Neural crest cell (in vitro differentiated cells): ENCODE measurements around the gene UMODL1. TPM values are rescaled to one million over a fixed set of nuclear protein-coding genes. Genes with fewer than 3 reads are reported as not detected.

Experiments
- DNase-seq: peaks from one replicate; pipeline ENCODE4 v3.0.0; 2021; ENCODE audit warnings: low read depth, mixed read lengths, low spot score
- H3K27ac Mint-ChIP-seq: one replicate; pipeline ENCODE4 v1.8.0; 2021; ENCODE audit warnings: mild to moderate bottlenecking, mixed read lengths; ENCODE audit not compliant: unreplicated experiment
- H3K27me3 Mint-ChIP-seq: 2 replicates; pipeline ENCODE4 v1.8.0; 2021; ENCODE audit warnings: low read depth, mild to moderate bottlenecking, mixed read lengths
- H3K36me3 Mint-ChIP-seq: 2 replicates; pipeline ENCODE4 v1.8.0; 2021; ENCODE audit warnings: low read depth, mild to moderate bottlenecking, mixed read lengths
- H3K4me1 Mint-ChIP-seq: 2 replicates; pipeline ENCODE4 v1.8.0; 2021; ENCODE audit warnings: mixed read lengths
- H3K4me3 Mint-ChIP-seq: one replicate; pipeline ENCODE4 v1.8.0; 2021; ENCODE audit warnings: mild to moderate bottlenecking, mixed read lengths
- H3K9me3 Mint-ChIP-seq: 2 replicates; pipeline ENCODE4 v1.8.0; 2021; ENCODE audit warnings: mixed read lengths
- CTCF ChIP-seq: fragments of 200-600 bp; sonication (generic); conservative IDR thresholded peaks from 2 replicates; pipeline ENCODE4 v1.5.0; 2021; ENCODE audit warnings: antibody characterized with exemption, mild to moderate bottlenecking
- total RNA-seq: library from RNA; stranded (reverse); gene quantifications from 2 replicates; pipeline ENCODE4 v1.2.1, GENCODE V29; 2021

UMODL1 gene
- total RNA-seq, 1 donor from 2014 or later, result not detected

- H3K9me3 Mint-ChIP-seq, result no peaks in the 10 kb centered on the region
- no peak for DNase-seq
- H3K36me3 Mint-ChIP-seq, result no peaks in the 10 kb centered on the region
- H3K27ac Mint-ChIP-seq, result no peak overlapping the region
- no peaks in the 10 kb centered on the region for H3K27me3 Mint-ChIP-seq
- H3K4me3 Mint-ChIP-seq, result no peak overlapping the region
- no peak for TF ChIP-seq CTCF
- H3K4me1 Mint-ChIP-seq, result peaks cover under 1% of the 10 kb centered on the region
These were observed 39.9 kb upstream of the UMODL1 start for GRCh38 chr21:42031241-42031640.

GRCh38 chr21:42031816-42032215 lies 39.3 kb upstream of the UMODL1 start:
- Mint-ChIP-seq H3K27ac (no peak overlapping the region), H3K4me3 (no peak overlapping the region), H3K9me3 (no peaks in the 10 kb centered on the region), H3K4me1 (no peaks in the 10 kb centered on the region), H3K27me3 (no peaks in the 10 kb centered on the region), H3K36me3 (no peaks in the 10 kb centered on the region)
- no peak for TF ChIP-seq CTCF
- DNase-seq, result no peak

GRCh38 chr21:42032266-42032665 lies 38.9 kb upstream of the UMODL1 start:
- Mint-ChIP-seq H3K4me1 (no peaks in the 10 kb centered on the region), H3K27me3 (no peaks in the 10 kb centered on the region), H3K9me3 (no peaks in the 10 kb centered on the region)

GRCh38 chr21:42032968-42033367 lies 38.1 kb upstream of the UMODL1 start:
- Mint-ChIP-seq H3K36me3 (no peaks in the 10 kb centered on the region), H3K27me3 (no peaks in the 10 kb centered on the region), H3K4me1 (peaks cover 7% of the 10 kb centered on the region), H3K27ac (no peak overlapping the region), H3K9me3 (no peaks in the 10 kb centered on the region), H3K4me3 (no peak overlapping the region)
- no peak for DNase-seq
- no peak for TF ChIP-seq CTCF

More at GRCh38 chr21:42032266-42032665, 38.9 kb upstream of the UMODL1 start:
- no peak for TF ChIP-seq CTCF
- H3K4me3 Mint-ChIP-seq, result no peak overlapping the region
- H3K27ac Mint-ChIP-seq, result no peak overlapping the region
- H3K36me3 Mint-ChIP-seq, result no peaks in the 10 kb centered on the region
- no peak for DNase-seq

GRCh38 chr21:42036313-42036712 lies 34.8 kb upstream of the UMODL1 start:
- H3K4me1 Mint-ChIP-seq, result peaks cover 29% of the 10 kb centered on the region
- H3K4me3 Mint-ChIP-seq, result no peak overlapping the region
- no peaks in the 10 kb centered on the region for H3K27me3 Mint-ChIP-seq
- H3K9me3 Mint-ChIP-seq, result no peaks in the 10 kb centered on the region
- H3K36me3 Mint-ChIP-seq, result no peaks in the 10 kb centered on the region
- no peak overlapping the region for H3K27ac Mint-ChIP-seq
- no peak for TF ChIP-seq CTCF
- no peak for DNase-seq

GRCh38 chr21:42037516-42037915 lies 33.6 kb upstream of the UMODL1 start:
- Mint-ChIP-seq H3K4me3 (no peak overlapping the region), H3K27ac (no peak overlapping the region), H3K9me3 (no peaks in the 10 kb centered on the region), H3K36me3 (no peaks in the 10 kb centered on the region), H3K4me1 (peaks cover 34% of the 10 kb centered on the region), H3K27me3 (no peaks in the 10 kb centered on the region)
- no peak for DNase-seq
- TF ChIP-seq CTCF, result no peak
